ENCODE results near the gene MYH2.

MYH2 gene

GRCh38 chr17:10516638-10517037 is 32.8 kb downstream of the MYH2 start:
- no peak for DNase-seq (ENCODE audit: low read depth in 2 of 3, low spot score in 2 of 3)

- DNase-seq (ENCODE audit: low read depth in 2 of 3, low spot score in 2 of 3), result no peak
Measured at GRCh38 chr17:10516065-10516464, 33.4 kb downstream of the MYH2 start.

- no peak for DNase-seq (ENCODE audit: low read depth in 2 of 3, low spot score in 2 of 3)
Measured at GRCh38 chr17:10513299-10514067, 36.0 kb downstream of the MYH2 start.

- no peak for DNase-seq (ENCODE audit: low read depth in 2 of 3, low spot score in 2 of 3)
Measured at GRCh38 chr17:10512856-10513255, 36.6 kb downstream of the MYH2 start.

- DNase-seq (ENCODE audit: low read depth in 2 of 3, low spot score in 2 of 3), result no peak
Measured at GRCh38 chr17:10499950-10500349, 49.5 kb downstream of the MYH2 start.

GRCh38 chr17:10492004-10492403 is 57.5 kb downstream of the MYH2 start:
- DNase-seq (ENCODE audit: low read depth in 2 of 3, low spot score in 2 of 3), result no peak

- DNase-seq (ENCODE audit: low read depth in 2 of 3, low spot score in 2 of 3), result no peak
Measured at GRCh38 chr17:10482252-10482651, 67.2 kb downstream of the MYH2 start.

GRCh38 chr17:10477701-10478100 is 71.8 kb downstream of the MYH2 start:
- DNase-seq (ENCODE audit: low read depth in 2 of 3, low spot score in 2 of 3), result no peak

GRCh38 chr17:10474536-10474935 is 74.9 kb downstream of the MYH2 start:
- DNase-seq (ENCODE audit: low read depth in 2 of 3, low spot score in 2 of 3), result no peak

GRCh38 chr17:10471858-10472257 is 77.6 kb downstream of the MYH2 start:
- no peak for DNase-seq (ENCODE audit: low read depth in 2 of 3, low spot score in 2 of 3)
